Calu3 (cell line): Measurements from ENCODE around the gene LHPP. TPM values are rescaled to one million over a fixed set of nuclear protein-coding genes. Genes with fewer than 3 reads are reported as not detected.

Experiments used
- BruUV-seq: library from RNA; stranded (reverse); fragments of 400-500 nt; replicated peaks from 2 replicates; lab custom pipeline; 2021; lab: Mats Ljungman, UMichigan
- CTCF ChIA-PET: fragments of 300-600 bp; sonication (Branson Sonifier 250); formaldehyde crosslinking; loops from one replicate; lab custom pipeline; 2022; ENCODE audit warnings: antibody characterized with exemption; lab: Charles Lee
- DNase-seq: peaks from one replicate; pipeline ENCODE4 v3.0.0; 2022
- H3K27ac Mint-ChIP-seq: one replicate; pipeline ENCODE4 v1.8.0; 2022; ENCODE audit warnings: mixed read lengths; ENCODE audit not compliant: unreplicated experiment
- H3K27me3 Mint-ChIP-seq: one replicate; pipeline ENCODE4 v1.8.0; 2022; ENCODE audit warnings: mixed read lengths; ENCODE audit not compliant: unreplicated experiment
- H3K36me3 Mint-ChIP-seq: one replicate; pipeline ENCODE4 v1.8.0; 2022; ENCODE audit warnings: mild to moderate bottlenecking, moderate library complexity, mixed read lengths; ENCODE audit not compliant: insufficient read depth, unreplicated experiment
- H3K4me1 Mint-ChIP-seq: one replicate; pipeline ENCODE4 v1.8.0; 2022; ENCODE audit warnings: mild to moderate bottlenecking, low read depth, mixed read lengths; ENCODE audit not compliant: unreplicated experiment
- H3K4me3 Mint-ChIP-seq: one replicate; pipeline ENCODE4 v1.8.0; 2022; ENCODE audit warnings: mild to moderate bottlenecking, low read depth, moderate library complexity, mixed read lengths; ENCODE audit not compliant: unreplicated experiment
- H3K9me3 Mint-ChIP-seq: one replicate; pipeline ENCODE4 v1.8.0; 2022; ENCODE audit warnings: low read depth, mixed read lengths; ENCODE audit not compliant: unreplicated experiment
- intact Hi-C: fragments of 100-400 bp; cut with micrococcal nuclease; formaldehyde crosslinking; loops from one replicate; pipeline ENCODE4 v1.10.0; 2022; ENCODE audit not compliant: unreplicated experiment
- total RNA-seq: library from RNA; stranded (reverse); gene quantifications from 2 replicates; pipeline ENCODE4 v1.2.3, GENCODE V29; 2022
- TF ChIP-seq, protein P1 (sequence below): fragments of 200-600 bp; IDR thresholded peaks from one replicate; pipeline ENCODE4 v1.8.0; 2022; ENCODE audit warnings: antibody characterized with exemption; ENCODE audit not compliant: unreplicated experiment

LHPP gene
- total RNA-seq, 1 experiment from 2014 or later: 12.0 TPM

DNA sequence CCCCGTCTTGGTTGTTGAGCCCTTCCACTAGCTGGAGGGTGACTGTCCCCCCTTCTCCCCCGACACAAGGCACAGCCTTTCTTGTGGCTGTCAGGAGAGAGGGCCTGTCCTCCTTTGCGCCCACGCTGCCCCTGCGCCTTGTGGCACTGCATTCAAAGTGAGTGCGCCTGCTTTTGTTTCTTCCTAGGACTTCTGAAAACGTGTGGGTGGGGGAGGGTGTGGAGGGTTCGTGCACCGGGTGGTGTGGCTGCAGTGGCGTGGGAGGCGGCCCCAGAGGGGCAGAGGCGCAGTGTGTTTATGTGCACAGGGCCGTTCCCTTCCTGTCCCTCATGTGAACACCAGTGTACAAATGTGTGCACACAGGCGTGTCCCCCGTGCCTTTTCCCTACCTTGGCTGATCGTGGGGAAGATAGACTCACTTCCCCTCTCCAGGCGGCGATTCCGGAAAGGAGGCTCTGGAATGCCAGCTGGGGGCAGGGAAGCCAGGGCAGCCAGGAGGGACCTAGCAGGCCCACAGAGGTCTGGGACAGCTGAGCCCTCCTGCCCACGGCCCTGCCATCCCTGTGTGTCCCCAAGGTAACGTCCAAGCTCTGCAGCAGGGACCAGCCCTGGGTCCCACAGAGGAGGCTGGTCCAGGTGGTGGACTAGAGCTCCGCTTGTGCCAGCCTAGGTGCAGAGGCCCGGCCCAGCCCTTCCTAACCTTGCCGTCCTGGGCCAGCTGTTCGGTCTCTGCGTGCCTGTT is 88.8 kb downstream of the LHPP start:
- H3K4me1 Mint-ChIP-seq: no peaks in the 10 kb centered on the region

DNA sequence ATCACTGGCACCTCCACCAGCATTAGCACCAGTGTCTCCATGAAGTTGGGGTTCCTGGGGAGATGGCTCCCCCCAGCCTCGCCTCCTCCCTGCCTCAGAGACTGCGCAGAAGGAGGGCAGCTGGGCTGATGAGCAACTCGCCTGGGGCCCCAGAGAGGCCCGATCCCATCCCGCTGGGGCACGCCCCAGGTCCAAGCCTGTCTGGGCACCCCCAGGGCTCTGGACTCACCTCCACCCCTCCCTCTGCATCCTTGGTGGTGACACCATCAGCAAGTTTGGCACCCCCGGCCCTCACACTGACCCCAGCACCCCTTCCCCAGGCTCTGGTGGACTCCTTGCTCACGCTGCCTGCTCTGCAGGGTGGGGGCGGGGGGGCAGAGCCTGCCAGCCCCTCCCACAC is 89.5 kb downstream of the LHPP start:
- Mint-ChIP-seq H3K27ac (no peak overlapping the region), H3K4me3 (no peak overlapping the region), H3K9me3 (no peaks in the 10 kb centered on the region), H3K27me3 (no peaks in the 10 kb centered on the region), H3K4me1 (no peaks in the 10 kb centered on the region), H3K36me3 (no peaks in the 10 kb centered on the region)
- TF ChIP-seq, protein P1, sequence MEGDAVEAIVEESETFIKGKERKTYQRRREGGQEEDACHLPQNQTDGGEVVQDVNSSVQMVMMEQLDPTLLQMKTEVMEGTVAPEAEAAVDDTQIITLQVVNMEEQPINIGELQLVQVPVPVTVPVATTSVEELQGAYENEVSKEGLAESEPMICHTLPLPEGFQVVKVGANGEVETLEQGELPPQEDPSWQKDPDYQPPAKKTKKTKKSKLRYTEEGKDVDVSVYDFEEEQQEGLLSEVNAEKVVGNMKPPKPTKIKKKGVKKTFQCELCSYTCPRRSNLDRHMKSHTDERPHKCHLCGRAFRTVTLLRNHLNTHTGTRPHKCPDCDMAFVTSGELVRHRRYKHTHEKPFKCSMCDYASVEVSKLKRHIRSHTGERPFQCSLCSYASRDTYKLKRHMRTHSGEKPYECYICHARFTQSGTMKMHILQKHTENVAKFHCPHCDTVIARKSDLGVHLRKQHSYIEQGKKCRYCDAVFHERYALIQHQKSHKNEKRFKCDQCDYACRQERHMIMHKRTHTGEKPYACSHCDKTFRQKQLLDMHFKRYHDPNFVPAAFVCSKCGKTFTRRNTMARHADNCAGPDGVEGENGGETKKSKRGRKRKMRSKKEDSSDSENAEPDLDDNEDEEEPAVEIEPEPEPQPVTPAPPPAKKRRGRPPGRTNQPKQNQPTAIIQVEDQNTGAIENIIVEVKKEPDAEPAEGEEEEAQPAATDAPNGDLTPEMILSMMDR: no peak
- DNase-seq: no peak
- CTCF ChIA-PET: no interaction called here
- BruUV-seq: no TSS peak
- intact Hi-C loops: no loop called here

More for the DNA sequence above, 88.8 kb downstream of the LHPP start:
- no peak for DNase-seq
- Mint-ChIP-seq H3K36me3 (no peaks in the 10 kb centered on the region), H3K27me3 (no peaks in the 10 kb centered on the region), H3K4me3 (no peak overlapping the region), H3K9me3 (no peaks in the 10 kb centered on the region), H3K27ac (no peak overlapping the region)
- no TSS peak for BruUV-seq
- TF ChIP-seq, protein P1: no peak
- CTCF ChIA-PET: no interaction called here
- intact Hi-C loops: no loop called here

DNA sequence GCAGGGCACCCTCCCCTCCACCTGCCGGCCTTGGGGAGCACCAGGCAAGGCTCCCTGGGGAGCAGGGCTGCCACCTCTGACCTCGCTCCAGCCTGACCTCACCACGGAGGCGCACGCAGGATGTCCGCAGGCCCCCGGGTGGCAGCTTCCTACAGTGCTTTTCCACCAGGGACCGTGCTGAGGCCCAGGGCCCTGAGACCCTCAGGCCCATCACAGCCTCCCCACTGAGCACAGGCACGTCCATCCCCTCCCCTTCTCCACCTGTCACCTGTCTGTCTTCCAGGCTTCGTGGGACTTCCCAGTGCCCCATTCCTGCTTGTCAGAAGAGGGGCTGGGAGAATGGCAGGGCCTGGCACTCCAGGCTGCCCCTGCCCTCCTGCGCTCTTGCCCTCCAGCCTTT is 90.1 kb downstream of the LHPP start:
- H3K4me3 Mint-ChIP-seq: no peak overlapping the region
- no peak overlapping the region for H3K27ac Mint-ChIP-seq
- DNase-seq: no peak
- H3K27me3 Mint-ChIP-seq: no peaks in the 10 kb centered on the region
- H3K4me1 Mint-ChIP-seq: no peaks in the 10 kb centered on the region
- intact Hi-C loops: no loop called here
- TF ChIP-seq, protein P1: no peak
- CTCF ChIA-PET: no interaction called here
- no peaks in the 10 kb centered on the region for H3K36me3 Mint-ChIP-seq
- BruUV-seq: no TSS peak
- no peaks in the 10 kb centered on the region for H3K9me3 Mint-ChIP-seq

DNA sequence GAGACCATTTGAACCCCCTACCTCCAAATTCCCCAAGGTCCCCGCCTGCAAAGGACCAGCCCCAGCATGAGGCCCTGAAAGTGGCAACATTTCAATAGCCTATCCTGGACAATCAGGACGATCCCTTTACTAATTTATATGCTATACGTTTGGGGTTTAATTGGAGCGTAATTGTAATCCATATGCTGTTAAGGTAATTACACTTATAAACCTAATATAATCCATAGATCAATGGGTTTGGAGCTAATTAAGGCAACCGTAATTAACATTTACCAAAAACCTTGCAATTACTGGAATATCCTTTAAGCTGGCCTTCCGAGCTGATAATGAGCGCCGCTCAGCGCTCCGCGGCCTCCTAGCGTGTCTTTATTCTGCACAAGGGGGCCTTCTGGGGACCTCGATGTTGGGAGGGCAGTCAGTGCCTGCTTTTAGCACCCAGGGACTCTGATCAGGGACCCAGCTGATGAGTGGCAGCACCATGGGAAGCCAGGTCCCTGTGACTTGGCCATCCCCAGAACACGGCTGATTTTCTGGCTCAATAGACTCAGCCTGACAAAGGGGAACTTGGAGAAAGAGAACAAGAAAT is 91.2 kb downstream of the LHPP start:
- TF ChIP-seq, protein P1: no peak
- H3K27ac Mint-ChIP-seq: no peak overlapping the region
- H3K9me3 Mint-ChIP-seq: no peaks in the 10 kb centered on the region
- no TSS peak for BruUV-seq
- no peak for DNase-seq
- no peaks in the 10 kb centered on the region for H3K4me1 Mint-ChIP-seq
- intact Hi-C loops: no loop called here
- H3K4me3 Mint-ChIP-seq: no peak overlapping the region
- CTCF ChIA-PET: no interaction called here
- no peaks in the 10 kb centered on the region for H3K36me3 Mint-ChIP-seq
- H3K27me3 Mint-ChIP-seq: no peaks in the 10 kb centered on the region
